Smooth muscle cell (in vitro differentiated cells): Measurements from ENCODE around the gene TSPO. TPM values are rescaled to one million over a fixed set of nuclear protein-coding genes. Genes with fewer than 3 reads are reported as not detected.

ENCODE experiments used
- DNase-seq: peaks from one replicate; lab custom pipeline; 2025; ENCODE audit not compliant: unreplicated experiment; lab: John Stamatoyannopoulos, UW
- H2AFZ ChIP-seq: fragments of 200-600 bp; sonication (generic); 2 replicates; pipeline ENCODE4 v1.6.0; 2016; ENCODE audit warnings: antibody characterized with exemption, low read depth, mild to moderate bottlenecking
- H3F3A ChIP-seq: fragments of 200-600 bp; sonication (generic); 2 replicates; pipeline ENCODE4 v1.6.0; 2017; ENCODE audit warnings: antibody characterized with exemption, low read depth
- H3K27ac ChIP-seq: fragments of 200-600 bp; sonication (generic); 2 replicates; pipeline ENCODE4 v1.5.1; 2016; ENCODE audit warnings: low read depth, mild to moderate bottlenecking
- H3K27me3 ChIP-seq: fragments of 200-600 bp; sonication (generic); 2 replicates; pipeline ENCODE4 v1.6.1; 2016; ENCODE audit warnings: low read depth, mild to moderate bottlenecking
- H3K36me3 ChIP-seq: fragments of 200-600 bp; sonication (generic); 2 replicates; pipeline ENCODE4 v1.5.1; 2016; ENCODE audit warnings: low read depth
- H3K4me1 ChIP-seq: fragments of 200-600 bp; sonication (generic); 2 replicates; pipeline ENCODE4 v1.5.1; 2016; ENCODE audit warnings: low read depth
- H3K4me2 ChIP-seq: fragments of 200-600 bp; sonication (generic); 2 replicates; pipeline ENCODE4 v1.6.0; 2016; ENCODE audit warnings: mild to moderate bottlenecking
- H3K4me3 ChIP-seq: fragments of 200-600 bp; sonication (generic); 2 replicates; pipeline ENCODE4 v1.5.1; 2016; ENCODE audit warnings: mild to moderate bottlenecking
- H3K79me2 ChIP-seq: fragments of 200-600 bp; sonication (generic); 2 replicates; pipeline ENCODE4 v1.6.0; 2016; ENCODE audit warnings: low read depth, mild to moderate bottlenecking
- H3K9ac ChIP-seq: fragments of 200-600 bp; sonication (generic); 2 replicates; pipeline ENCODE4 v1.6.0; 2016; ENCODE audit warnings: low read depth
- H3K9me3 ChIP-seq: fragments of 200-600 bp; sonication (generic); replicated peaks from 2 replicates; pipeline ENCODE4 v1.5.1; 2016; ENCODE audit warnings: low read depth
- H4K20me1 ChIP-seq: fragments of 200-600 bp; sonication (generic); 2 replicates; pipeline ENCODE4 v1.6.0; 2016; ENCODE audit warnings: low read depth
- WGBS: methylation state at CpG from one replicate; pipeline ENCODE4 v1.1.7; 2016; ENCODE audit warnings: low lambda C conversion rate; 5-methylcytosine and 5-hydroxymethylcytosine counted together
- polyA plus RNA-seq: library from polyadenylated mRNA; unstranded; fragments of >200 nt; fragmentation: Nextera tagmentation; extraction: Ambion mirVana; gene quantifications from 2 replicates; pipeline ENCODE4 v1.2.1, GENCODE V29; 2016
- total RNA-seq: library from RNA; depleted of rRNA; stranded (reverse); fragments of >200 nt; gene quantifications from 2 replicates; pipeline ENCODE4 v1.2.3, GENCODE V29; 2014
- TF ChIP-seq, protein P1 (sequence below): fragments of 200-600 bp; sonication (generic); IDR thresholded peaks from 2 replicates; pipeline ENCODE4 v1.5.1; 2017; ENCODE audit warnings: borderline replicate concordance, mild to moderate bottlenecking, antibody characterized with exemption; ENCODE audit not compliant: insufficient read depth, poor library complexity, severe bottlenecking

The TSPO gene
- total and polyA plus RNA-seq, 2 experiments from 2014 or later, result 170 to 251 TPM

DNA sequence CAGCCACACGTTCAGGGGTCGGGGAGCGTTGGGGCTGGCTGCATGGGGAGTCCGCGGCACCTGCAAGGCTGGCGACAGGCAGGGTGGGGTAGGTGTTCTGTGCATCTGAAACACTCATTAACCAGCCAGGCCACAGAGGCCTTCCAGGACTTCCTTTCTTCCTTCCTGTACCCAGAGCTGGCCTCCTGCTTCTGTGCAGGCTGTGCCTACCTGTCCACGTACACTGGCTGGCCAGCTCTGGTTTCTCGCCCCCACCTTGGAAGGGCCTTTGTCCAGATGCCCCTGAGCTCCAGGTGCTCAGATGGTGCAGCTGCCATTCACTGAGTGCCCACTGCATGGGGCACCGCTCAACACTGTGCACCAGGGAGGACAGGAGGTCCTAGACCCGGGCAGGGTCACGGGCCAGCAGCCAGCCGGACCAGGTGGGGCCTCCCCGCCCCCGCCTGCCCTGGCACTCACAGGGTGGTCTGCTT is 19.7 kb downstream of the TSPO start:
- Histone ChIP-seq H3K4me2 (no peak overlapping the region), H3K36me3 (no peaks in the 10 kb centered on the region), H3K9me3 (no peaks in the 10 kb centered on the region), H3K27me3 (no peaks in the 10 kb centered on the region), H3K79me2 (no peaks in the 10 kb centered on the region), H4K20me1 (no peaks in the 10 kb centered on the region), H3K4me3 (no peak overlapping the region), H2AFZ (no peak overlapping the region), H3K27ac (no peak overlapping the region), H3K4me1 (no peaks in the 10 kb centered on the region), H3K9ac (no peak overlapping the region), H3F3A (no peaks in the 10 kb centered on the region)
- TF ChIP-seq, protein P1, sequence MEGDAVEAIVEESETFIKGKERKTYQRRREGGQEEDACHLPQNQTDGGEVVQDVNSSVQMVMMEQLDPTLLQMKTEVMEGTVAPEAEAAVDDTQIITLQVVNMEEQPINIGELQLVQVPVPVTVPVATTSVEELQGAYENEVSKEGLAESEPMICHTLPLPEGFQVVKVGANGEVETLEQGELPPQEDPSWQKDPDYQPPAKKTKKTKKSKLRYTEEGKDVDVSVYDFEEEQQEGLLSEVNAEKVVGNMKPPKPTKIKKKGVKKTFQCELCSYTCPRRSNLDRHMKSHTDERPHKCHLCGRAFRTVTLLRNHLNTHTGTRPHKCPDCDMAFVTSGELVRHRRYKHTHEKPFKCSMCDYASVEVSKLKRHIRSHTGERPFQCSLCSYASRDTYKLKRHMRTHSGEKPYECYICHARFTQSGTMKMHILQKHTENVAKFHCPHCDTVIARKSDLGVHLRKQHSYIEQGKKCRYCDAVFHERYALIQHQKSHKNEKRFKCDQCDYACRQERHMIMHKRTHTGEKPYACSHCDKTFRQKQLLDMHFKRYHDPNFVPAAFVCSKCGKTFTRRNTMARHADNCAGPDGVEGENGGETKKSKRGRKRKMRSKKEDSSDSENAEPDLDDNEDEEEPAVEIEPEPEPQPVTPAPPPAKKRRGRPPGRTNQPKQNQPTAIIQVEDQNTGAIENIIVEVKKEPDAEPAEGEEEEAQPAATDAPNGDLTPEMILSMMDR, result no peak
- WGBS, result 94% methylated on average over 14 of the region's 14 CpGs
- no peak for DNase-seq

DNA sequence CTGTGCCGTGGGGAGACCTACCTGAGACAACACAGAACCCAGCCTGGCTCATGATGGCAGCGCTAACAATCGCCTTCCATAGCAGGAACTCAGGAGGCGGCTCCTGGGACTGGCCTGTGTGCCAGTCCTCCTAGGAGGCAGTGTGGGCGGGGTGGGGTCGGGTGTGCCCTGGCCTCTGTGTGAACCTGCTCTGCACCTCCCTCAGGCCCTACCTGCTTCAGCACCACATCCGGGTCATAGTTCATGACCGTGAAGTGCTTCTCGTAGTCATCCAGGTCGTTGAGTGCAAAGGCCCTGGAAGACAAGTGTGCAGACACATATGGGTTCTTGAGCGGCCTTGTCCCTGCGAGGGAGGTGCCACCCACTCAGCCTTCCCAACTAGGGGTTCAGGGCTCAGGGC is 20.2 kb downstream of the TSPO start:
- H3K36me3 ChIP-seq, result no peaks in the 10 kb centered on the region
- no peak overlapping the region for H3K9ac ChIP-seq
- no peaks in the 10 kb centered on the region for H3K9me3 ChIP-seq
- H3K27ac ChIP-seq, result no peak overlapping the region
- no peaks in the 10 kb centered on the region for H4K20me1 ChIP-seq
- H3K27me3 ChIP-seq, result no peaks in the 10 kb centered on the region
- DNase-seq, result no peak
- H3K4me3 ChIP-seq, result no peak overlapping the region
- H3F3A ChIP-seq, result no peaks in the 10 kb centered on the region
- no peaks in the 10 kb centered on the region for H3K4me1 ChIP-seq
- H3K79me2 ChIP-seq, result no peaks in the 10 kb centered on the region
- H2AFZ ChIP-seq, result no peak overlapping the region
- WGBS, result 94% methylated on average over 12 of the region's 12 CpGs
- TF ChIP-seq, protein P1, result no peak
- no peak overlapping the region for H3K4me2 ChIP-seq

DNA sequence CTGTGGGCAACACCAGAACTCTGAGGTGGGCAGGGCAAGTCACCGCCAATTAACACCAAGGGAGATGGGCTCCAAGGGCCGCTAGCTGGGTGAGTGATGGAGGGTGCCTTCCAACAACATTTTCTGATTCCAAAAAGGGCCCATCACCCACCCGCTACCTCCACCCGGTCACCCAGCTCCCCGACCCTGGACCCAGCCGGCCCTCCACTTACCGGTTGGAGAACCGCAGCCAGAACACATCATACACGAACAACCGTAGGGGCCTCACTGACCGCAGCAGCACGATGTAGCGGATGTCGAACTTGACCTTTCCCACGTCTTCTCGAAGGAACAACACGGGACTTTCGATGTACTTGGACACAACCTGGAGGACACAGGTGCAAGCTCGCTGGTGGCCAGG is 20.8 kb downstream of the TSPO start:
- TF ChIP-seq, protein P1, result no peak
- H3K27me3 ChIP-seq, result no peaks in the 10 kb centered on the region
- no peak for DNase-seq
- no peak overlapping the region for H3K4me2 ChIP-seq
- no peaks in the 10 kb centered on the region for H3K79me2 ChIP-seq
- H2AFZ ChIP-seq, result no peak overlapping the region
- no peaks in the 10 kb centered on the region for H3K9me3 ChIP-seq
- H4K20me1 ChIP-seq, result no peaks in the 10 kb centered on the region
- H3K27ac ChIP-seq, result no peak overlapping the region
- H3K4me1 ChIP-seq, result no peaks in the 10 kb centered on the region
- no peaks in the 10 kb centered on the region for H3K36me3 ChIP-seq
- H3F3A ChIP-seq, result no peaks in the 10 kb centered on the region
- no peak overlapping the region for H3K4me3 ChIP-seq
- 94% methylated on average over 19 of the region's 19 CpGs for WGBS
- H3K9ac ChIP-seq, result no peak overlapping the region

DNA sequence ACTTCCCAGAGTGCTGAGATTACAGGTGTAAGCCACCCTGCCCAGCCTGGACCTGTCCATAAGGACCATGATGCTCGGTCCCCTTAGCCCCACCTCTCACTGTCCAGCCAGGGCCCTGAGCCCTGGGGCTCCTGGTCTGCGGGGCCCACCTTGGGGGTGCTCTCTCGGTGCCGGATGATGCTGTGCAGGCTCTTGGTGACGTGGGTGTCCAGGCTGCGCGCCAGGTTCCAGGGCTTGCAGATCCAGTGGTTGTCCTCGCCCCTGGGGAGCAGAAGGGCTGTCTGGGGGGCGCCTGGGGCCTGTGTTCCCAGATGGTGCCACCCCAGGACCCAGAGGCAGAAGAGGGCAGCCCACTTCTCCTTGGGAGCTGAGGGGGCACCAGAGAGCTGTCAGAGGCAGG is 22.2 kb downstream of the TSPO start:
- TF ChIP-seq, protein P1, result no peak
- DNase-seq, result no peak
- H3K79me2 ChIP-seq, result no peaks in the 10 kb centered on the region

More for the DNA sequence above, 22.2 kb downstream of the TSPO start:
- Histone ChIP-seq H3K9ac (no peak overlapping the region), H2AFZ (no peak overlapping the region), H3F3A (no peaks in the 10 kb centered on the region), H3K4me3 (no peak overlapping the region), H3K36me3 (no peaks in the 10 kb centered on the region), H3K4me1 (no peaks in the 10 kb centered on the region), H3K9me3 (no peaks in the 10 kb centered on the region), H3K27me3 (no peaks in the 10 kb centered on the region), H4K20me1 (no peaks in the 10 kb centered on the region), H3K4me2 (no peak overlapping the region), H3K27ac (no peak overlapping the region)
- WGBS, result 96% methylated on average over 9 of the region's 9 CpGs
